T-helper 17 cell (primary cell): ENCODE data around the gene FLOT2. TPM values are rescaled to one million over a fixed set of nuclear protein-coding genes. Genes with fewer than 3 reads are reported as not detected.
A peak's percentile ranks its signal among the peaks of the same experiment; 100 is the strongest.
"Not testable (repeated sequence)": the region's sequence is repeated elsewhere in the genome, so short reads cannot be mapped to it uniquely, and the experiment has no call there.

Experiments
- ATAC-seq: fragments of 150-1000 bp; cut with Tn5 transposase; 2 replicates; pipeline ENCODE4 v1.10.0; 2021; ENCODE audit warnings: mild to moderate bottlenecking, moderate library complexity
- DNase-seq, 3 donors: peaks; one replicate each; pipeline versions ENCODE4 v3.0.0 to v3.0.0-alpha.2; 2020 to 2021
- H3K9me3 ChIP-seq: one replicate; pipeline ENCODE4 v1.7.0; 2013; ENCODE audit warnings: low read length, mild to moderate bottlenecking; ENCODE audit not compliant: control insufficient read depth, poor library complexity, severe bottlenecking
- H3K27ac Mint-ChIP-seq: one replicate; pipeline ENCODE4 v1.8.0; 2022; ENCODE audit warnings: mild to moderate bottlenecking, moderate library complexity, mixed read lengths
- H3K27me3 Mint-ChIP-seq: one replicate; pipeline ENCODE4 v1.8.0; 2022; ENCODE audit warnings: mixed read lengths
- H3K36me3 Mint-ChIP-seq: one replicate; pipeline ENCODE4 v1.8.0; 2022; ENCODE audit warnings: low read depth, mixed read lengths
- H3K4me1 Mint-ChIP-seq: one replicate; pipeline ENCODE4 v1.8.0; 2022; ENCODE audit warnings: mild to moderate bottlenecking, mixed read lengths
- H3K4me3 Mint-ChIP-seq: one replicate; pipeline ENCODE4 v1.8.0; 2022; ENCODE audit warnings: mild to moderate bottlenecking, moderate library complexity, mixed read lengths
- total RNA-seq, 4 donors: library from RNA in 2 of 4; stranded (reverse) in 2 of 4; gene quantifications; one replicate each; pipeline ENCODE4 v1.2.3 and lab custom pipeline; 2022 to 2026

The FLOT2 gene
- total RNA-seq, 2 donors from 2014 or later: 132 to 147 TPM

- peak; percentile 100 for ATAC-seq
- Mint-ChIP-seq H3K27ac (peak within 1 kb of the TSS; percentile 98), H3K27me3 (no peaks in the 10 kb centered on the region), H3K36me3 (peaks cover 3% of the 10 kb centered on the region), H3K4me3 (peak within 1 kb of the TSS; percentile 98), H3K4me1 (peaks cover 7% of the 10 kb centered on the region)
- no peaks in the 10 kb centered on the region for H3K9me3 ChIP-seq
- peak; percentile 68 to 74 (median 68) for DNase-seq
Measured at GRCh38 chr17:28854457-28855335, 42.8 kb downstream of the FLOT2 start, which contains the start of gene ERAL1. Gene ERAL1, plus strand, starts transcription at chr17:28855016. Its CDS starts 19 bp downstream, at chr17:28855035.

- DNase-seq (no peak), ATAC-seq (no peak)
- no peak overlapping the region for H3K27ac Mint-ChIP-seq
- peak overlapping the region; percentile 39 for H3K4me3 Mint-ChIP-seq
- peaks cover 7% of the 10 kb centered on the region for H3K4me1 Mint-ChIP-seq
- no peaks in the 10 kb centered on the region for H3K9me3 ChIP-seq
- H3K27me3 Mint-ChIP-seq: no peaks in the 10 kb centered on the region
- peaks cover 3% of the 10 kb centered on the region for H3K36me3 Mint-ChIP-seq
Measured at GRCh38 chr17:28853295-28853694, 44.2 kb downstream of the FLOT2 start.

- ATAC-seq: no peak
- H3K4me3 Mint-ChIP-seq: no peak overlapping the region
- H3K36me3 Mint-ChIP-seq: no peaks in the 10 kb centered on the region
- H3K4me1 Mint-ChIP-seq: no peaks in the 10 kb centered on the region
- no peaks in the 10 kb centered on the region for H3K9me3 ChIP-seq
- DNase-seq: no peak
- H3K27ac Mint-ChIP-seq: no peak overlapping the region
- H3K27me3 Mint-ChIP-seq: no peaks in the 10 kb centered on the region
Measured at GRCh38 chr17:28849281-28849680, 48.3 kb downstream of the FLOT2 start.

GRCh38 chr17:28848667-28849066, 48.9 kb downstream of the FLOT2 start:
- H3K4me1 Mint-ChIP-seq, H3K9me3 ChIP-seq: not testable (repeated sequence)
- H3K27ac Mint-ChIP-seq: peak overlapping the region; percentile 59

DNA sequence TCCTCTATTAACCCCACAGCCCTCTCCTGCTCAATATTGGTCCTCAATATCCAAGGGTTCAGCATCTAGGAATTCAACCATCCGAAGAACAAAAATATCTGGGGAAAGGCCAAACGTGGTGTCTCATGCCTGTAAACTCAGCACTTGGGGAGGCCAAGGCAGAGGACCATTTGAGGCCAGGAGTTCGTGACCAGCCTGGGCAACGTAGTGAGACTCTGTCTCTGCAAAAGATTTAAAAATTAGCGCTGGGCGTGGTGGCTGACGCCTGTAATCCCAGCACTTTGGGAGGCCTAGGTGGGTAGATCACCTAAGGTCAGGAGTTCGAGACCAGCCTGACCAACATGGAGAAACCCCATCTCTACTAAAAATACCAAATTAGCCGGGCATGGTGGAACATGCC, 50.8 kb downstream of the FLOT2 start:
- H3K4me3 Mint-ChIP-seq, H3K27me3 Mint-ChIP-seq, DNase-seq, H3K27ac Mint-ChIP-seq, H3K4me1 Mint-ChIP-seq, H3K9me3 ChIP-seq, H3K36me3 Mint-ChIP-seq, ATAC-seq: not testable (repeated sequence)

More at GRCh38 chr17:28848667-28849066, 48.9 kb downstream of the FLOT2 start:
- peak; percentile 25 to 32 (median 27) for DNase-seq
- H3K4me3 Mint-ChIP-seq, H3K27me3 Mint-ChIP-seq, H3K36me3 Mint-ChIP-seq: not testable (repeated sequence)
- peak; percentile 78 for ATAC-seq

DNA sequence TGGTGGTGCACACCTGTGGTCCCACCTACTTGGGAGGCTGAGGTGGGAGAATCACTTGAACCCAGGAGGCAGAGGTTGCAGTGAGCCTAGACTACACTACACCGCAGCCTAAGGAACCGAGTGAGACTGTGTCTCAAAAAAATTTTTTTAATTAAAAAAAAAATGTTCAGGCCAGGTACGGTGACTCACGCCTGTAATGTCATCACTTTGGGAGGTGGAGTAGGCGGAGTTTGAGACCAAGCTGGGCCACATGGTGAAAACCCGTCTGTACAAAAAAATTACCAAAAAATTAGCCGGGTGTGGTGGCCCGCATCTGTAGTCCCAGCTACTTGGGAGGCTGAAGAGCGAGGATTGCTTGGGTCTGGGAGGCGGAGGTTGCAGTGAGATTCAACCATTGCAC, 51.3 kb downstream of the FLOT2 start:
- Mint-ChIP-seq H3K27ac (no peak overlapping the region), H3K36me3 (no peaks in the 10 kb centered on the region), H3K4me3 (no peak overlapping the region), H3K27me3 (no peaks in the 10 kb centered on the region), H3K4me1 (peaks cover 9% of the 10 kb centered on the region)
- H3K9me3 ChIP-seq: no peaks in the 10 kb centered on the region
- ATAC-seq: no peak
- no peak for DNase-seq

DNA sequence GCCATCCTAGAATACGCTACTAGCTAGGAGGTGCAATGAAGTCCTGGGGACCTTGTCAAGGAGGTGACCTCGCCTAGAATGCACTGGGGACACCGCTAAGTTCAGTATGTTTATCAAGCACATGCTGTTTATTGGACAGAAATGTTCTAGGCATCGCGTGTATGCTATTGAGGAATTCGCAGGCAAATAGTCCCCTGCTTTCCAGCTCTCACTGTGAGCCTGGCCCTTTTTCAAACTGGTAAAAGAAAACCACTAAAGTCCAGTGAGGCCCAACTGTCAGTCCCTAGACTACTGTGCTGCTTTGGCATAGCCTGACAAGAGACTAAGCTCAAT, 53.8 kb downstream of the FLOT2 start:
- Mint-ChIP-seq H3K36me3 (no peaks in the 10 kb centered on the region), H3K27me3 (no peaks in the 10 kb centered on the region), H3K4me1 (peaks cover 15% of the 10 kb centered on the region), H3K4me3 (peak overlapping the region; percentile 97), H3K27ac (peak overlapping the region; percentile 96)
- H3K9me3 ChIP-seq: no peaks in the 10 kb centered on the region
- ATAC-seq: no peak
- DNase-seq: no peak

- H3K27ac Mint-ChIP-seq: peak within 1 kb of the TSS; percentile 96
- ATAC-seq (peak; percentile 98), DNase-seq (peak; percentile 80 to 83 (median 81))
- H3K9me3 ChIP-seq: no peaks in the 10 kb centered on the region
- no peaks in the 10 kb centered on the region for H3K27me3 Mint-ChIP-seq
- peaks cover 15% of the 10 kb centered on the region for H3K4me1 Mint-ChIP-seq
- no peaks in the 10 kb centered on the region for H3K36me3 Mint-ChIP-seq
- H3K4me3 Mint-ChIP-seq: peak within 1 kb of the TSS; percentile 97
Measured at GRCh38 chr17:28842282-28843012, 55.1 kb downstream of the FLOT2 start, which contains the start of gene FAM222B. Gene FAM222B, minus strand, starts transcription at chr17:28842790. Its CDS starts 76,123 bp downstream, at chr17:28766667.

DNA sequence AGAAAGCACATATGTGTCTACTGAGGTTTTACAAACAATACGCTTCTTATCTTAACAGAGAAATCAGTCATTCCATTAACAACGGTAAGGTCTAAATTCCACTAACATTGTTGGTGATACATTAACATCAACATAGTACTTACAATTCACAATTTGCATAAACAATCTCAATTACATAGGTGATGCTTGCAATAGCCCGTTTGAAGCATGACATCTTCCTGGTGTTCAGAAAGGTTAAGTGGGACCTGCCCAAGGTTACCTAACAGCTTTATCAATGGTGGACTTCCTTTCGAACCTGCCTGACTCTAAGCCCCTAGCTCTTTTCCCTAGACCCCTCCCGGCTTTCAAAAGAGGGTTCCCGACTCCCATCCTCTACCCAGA, 55.6 kb downstream of the FLOT2 start:
- peak overlapping the region; percentile 97 for H3K4me3 Mint-ChIP-seq
- H3K36me3 Mint-ChIP-seq: no peaks in the 10 kb centered on the region
- no peaks in the 10 kb centered on the region for H3K9me3 ChIP-seq
- peaks cover 15% of the 10 kb centered on the region for H3K4me1 Mint-ChIP-seq
- DNase-seq (no peak), ATAC-seq (peak; percentile 38)
- H3K27ac Mint-ChIP-seq: peak overlapping the region; percentile 96
- no peaks in the 10 kb centered on the region for H3K27me3 Mint-ChIP-seq

GRCh38 chr17:28839221-28839620, 58.3 kb downstream of the FLOT2 start:
- peaks cover 21% of the 10 kb centered on the region for H3K4me1 Mint-ChIP-seq
- no peaks in the 10 kb centered on the region for H3K9me3 ChIP-seq
- no peak overlapping the region for H3K27ac Mint-ChIP-seq
- H3K4me3 Mint-ChIP-seq: no peak overlapping the region
- ATAC-seq (no peak), DNase-seq (no peak)
- H3K36me3 Mint-ChIP-seq: peaks cover 1% of the 10 kb centered on the region
- H3K27me3 Mint-ChIP-seq: no peaks in the 10 kb centered on the region

- not testable (repeated sequence) for ATAC-seq, H3K27me3 Mint-ChIP-seq, H3K4me3 Mint-ChIP-seq, H3K9me3 ChIP-seq, H3K27ac Mint-ChIP-seq, H3K36me3 Mint-ChIP-seq, DNase-seq
- peaks cover 22% of the 10 kb centered on the region for H3K4me1 Mint-ChIP-seq
Measured at GRCh38 chr17:28836541-28836940, 61.0 kb downstream of the FLOT2 start.

- Mint-ChIP-seq H3K27ac (peak overlapping the region; percentile 46), H3K36me3 (peaks cover 7% of the 10 kb centered on the region), H3K27me3 (no peaks in the 10 kb centered on the region), H3K4me3 (no peak overlapping the region), H3K4me1 (peaks cover 18% of the 10 kb centered on the region)
- DNase-seq (no peak), ATAC-seq (no peak)
- H3K9me3 ChIP-seq: no peaks in the 10 kb centered on the region
Measured at GRCh38 chr17:28834420-28834819, 63.1 kb downstream of the FLOT2 start.
